HTR-8/SVneo (cell line): ENCODE results near the gene CACNA1F.
A peak's percentile ranks its signal among the peaks of the same experiment; 100 is the strongest.
"Not testable (repeated sequence)": the region's sequence is repeated elsewhere in the genome, so short reads cannot be mapped to it uniquely, and the experiment has no call there.

Experiments
- DNase-seq: peaks from one replicate; pipeline ENCODE4 v3.0.0; 2011; ENCODE audit warnings: low spot score, mixed read lengths; ENCODE audit not compliant: insufficient read length
- FAIRE-seq: peaks from 2 replicates; lab custom pipeline; 2011; peaks lifted over from hg19 to GRCh38; lab: Jason Lieb, UNC

Gene CACNA1F

GRCh38 chrX:49178537-49178936 is 54.6 kb downstream of the CACNA1F start:
- FAIRE-seq: no peak

GRCh38 chrX:49177873-49178480 is 55.2 kb downstream of the CACNA1F start:
- DNase-seq (no peak), FAIRE-seq (no peak)

More at GRCh38 chrX:49178537-49178936, 54.6 kb downstream of the CACNA1F start:
- no peak for DNase-seq

GRCh38 chrX:49177338-49177833 is 55.8 kb downstream of the CACNA1F start:
- FAIRE-seq (no peak), DNase-seq (no peak)

GRCh38 chrX:49176421-49177326 is 56.5 kb downstream of the CACNA1F start:
- DNase-seq (no peak), FAIRE-seq (no peak)

GRCh38 chrX:49175435-49176274 is 57.5 kb downstream of the CACNA1F start:
- DNase-seq (no peak), FAIRE-seq (no peak)

GRCh38 chrX:49174723-49175122 is 58.4 kb downstream of the CACNA1F start:
- DNase-seq: no peak
- no peak for FAIRE-seq

- FAIRE-seq, DNase-seq: not testable (repeated sequence)
Observed at GRCh38 chrX:49173544-49173943, 59.6 kb downstream of the CACNA1F start.

GRCh38 chrX:49172280-49172780 is 60.8 kb downstream of the CACNA1F start:
- DNase-seq (no peak), FAIRE-seq (no peak)

- peak; percentile 56 for DNase-seq
- no peak for FAIRE-seq
Observed at GRCh38 chrX:49171752-49172279, 61.3 kb downstream of the CACNA1F start, which contains the start of gene PLP2. Gene PLP2 (plus strand): TSS chrX:49171898. CDS start chrX:49172001, 103 bp downstream.

GRCh38 chrX:49167740-49168108 is 65.4 kb downstream of the CACNA1F start:
- FAIRE-seq (no peak), DNase-seq (no peak)

- DNase-seq (no peak), FAIRE-seq (no peak)
Observed at GRCh38 chrX:49166914-49167739, 66.0 kb downstream of the CACNA1F start.

- DNase-seq: no peak
- no peak for FAIRE-seq
Observed at GRCh38 chrX:49165901-49166881, 66.9 kb downstream of the CACNA1F start.

GRCh38 chrX:49164589-49165360 is 68.4 kb downstream of the CACNA1F start:
- FAIRE-seq (no peak), DNase-seq (no peak)

- FAIRE-seq: peak; percentile 70
- DNase-seq: peak; percentile 60
Observed at GRCh38 chrX:49163555-49164419, 69.4 kb downstream of the CACNA1F start.

GRCh38 chrX:49162620-49163019 is 70.5 kb downstream of the CACNA1F start, which contains the start of gene MAGIX:
Gene MAGIX (plus strand): TSS chrX:49162758. CDS start chrX:49162890, 132 bp downstream.
- DNase-seq: no peak
- FAIRE-seq: no peak

- no peak for FAIRE-seq
- DNase-seq: no peak
Observed at GRCh38 chrX:49161632-49162031, 71.5 kb downstream of the CACNA1F start.
